HEK293 (cell line): ENCODE data around the gene RTL9.

ENCODE experiments used
- SETDB1 ChIP-seq: IDR thresholded peaks from one replicate; pipeline ENCODE4 v1.6.1; 2017; ENCODE audit warnings: mild to moderate bottlenecking, low read length, moderate library complexity, mixed read lengths; ENCODE audit not compliant: insufficient read length
- ZBTB20 ChIP-seq: fragments of 450-650 bp; formaldehyde crosslinking; IDR thresholded peaks from 2 replicates; pipeline ENCODE4 v1.5.1; 2016; ENCODE audit warnings: missing biosample characterization, missing genetic modification characterization
- ZBTB48 ChIP-seq: fragments of 450-650 bp; formaldehyde crosslinking; IDR thresholded peaks from 2 replicates; pipeline ENCODE4 v1.5.1; 2016; ENCODE audit warnings: missing biosample characterization, missing genetic modification characterization
- ZNF121 ChIP-seq: fragments of 450-650 bp; formaldehyde crosslinking; IDR thresholded peaks from 2 replicates; pipeline ENCODE4 v1.5.1; 2016; ENCODE audit warnings: missing biosample characterization, missing genetic modification characterization
- ZNF266 ChIP-seq: fragments of 450-650 bp; formaldehyde crosslinking; IDR thresholded peaks from 2 replicates; pipeline ENCODE4 v1.5.1; 2016; ENCODE audit warnings: missing biosample characterization, missing genetic modification characterization, low read depth
- ZNF555 ChIP-seq: fragments of 450-650 bp; formaldehyde crosslinking; conservative IDR thresholded peaks from 2 replicates; pipeline ENCODE4 v1.5.1; 2017; ENCODE audit warnings: missing biosample characterization, mild to moderate bottlenecking, missing genetic modification characterization, inconsistent platforms
- ZNF600 ChIP-seq: fragments of 450-650 bp; formaldehyde crosslinking; IDR thresholded peaks from 2 replicates; pipeline ENCODE4 v1.5.1; 2016; ENCODE audit warnings: missing biosample characterization, missing genetic modification characterization
- ZNF610 ChIP-seq: fragments of 450-650 bp; formaldehyde crosslinking; IDR thresholded peaks from 2 replicates; pipeline ENCODE4 v1.5.1; 2016; ENCODE audit warnings: missing biosample characterization, missing genetic modification characterization, borderline replicate concordance
- ZNF707 ChIP-seq: fragments of 450-650 bp; formaldehyde crosslinking; IDR thresholded peaks from 2 replicates; pipeline ENCODE4 v1.5.1; 2016; ENCODE audit warnings: missing biosample characterization, missing genetic modification characterization
- ZNF747 ChIP-seq: fragments of 450-650 bp; formaldehyde crosslinking; IDR thresholded peaks from 2 replicates; pipeline ENCODE4 v1.5.1; 2016; ENCODE audit warnings: missing biosample characterization, missing genetic modification characterization
- ZNF768 ChIP-seq: fragments of 450-650 bp; formaldehyde crosslinking; IDR thresholded peaks from 2 replicates; pipeline ENCODE4 v1.5.1; 2018; ENCODE audit warnings: missing biosample characterization, mild to moderate bottlenecking, missing genetic modification characterization
- ZNF837 ChIP-seq: fragments of 450-650 bp; formaldehyde crosslinking; IDR thresholded peaks from 2 replicates; pipeline ENCODE4 v1.5.1; 2016; ENCODE audit warnings: missing biosample characterization, missing genetic modification characterization
- ZSCAN30 ChIP-seq: fragments of 450-650 bp; IDR thresholded peaks from 2 replicates; pipeline ENCODE4 v1.5.1; 2018; ENCODE audit warnings: missing biosample characterization, mild to moderate bottlenecking, missing genetic modification characterization, moderate library complexity
- TF ChIP-seq, protein P1 (sequence below): fragments of 450-650 bp; formaldehyde crosslinking; IDR thresholded peaks from 2 replicates; pipeline ENCODE4 v1.5.1; 2016; ENCODE audit warnings: missing biosample characterization, missing genetic modification characterization, borderline replicate concordance
- TF ChIP-seq, protein P2 (sequence below): fragments of 450-650 bp; formaldehyde crosslinking; IDR thresholded peaks from 2 replicates; pipeline ENCODE4 v1.5.1; 2016; ENCODE audit warnings: missing biosample characterization, missing genetic modification characterization, low read depth
- TF ChIP-seq, protein P3 (sequence below): fragments of 450-650 bp; formaldehyde crosslinking; IDR thresholded peaks from 2 replicates; pipeline ENCODE4 v1.5.1; 2017; ENCODE audit warnings: missing biosample characterization, missing genetic modification characterization
- TF ChIP-seq, protein P4 (sequence below): fragments of 450-650 bp; formaldehyde crosslinking; conservative IDR thresholded peaks from 2 replicates; pipeline ENCODE4 v1.5.1; 2016; ENCODE audit warnings: low read depth, missing biosample characterization, missing genetic modification characterization
- TF ChIP-seq, protein P5 (sequence below): fragments of 450-650 bp; formaldehyde crosslinking; IDR thresholded peaks from 2 replicates; pipeline ENCODE4 v1.5.1; 2016; ENCODE audit warnings: missing biosample characterization, missing genetic modification characterization
- TF ChIP-seq, protein P6 (sequence below): fragments of 450-650 bp; IDR thresholded peaks from 2 replicates; pipeline ENCODE4 v1.5.1; 2018; ENCODE audit warnings: missing biosample characterization, missing genetic modification characterization
- TF ChIP-seq, protein P7 (sequence below): fragments of 450-650 bp; formaldehyde crosslinking; IDR thresholded peaks from 2 replicates; pipeline ENCODE4 v1.5.1; 2016; ENCODE audit warnings: missing biosample characterization, missing genetic modification characterization, low read depth

RTL9 gene

DNA sequence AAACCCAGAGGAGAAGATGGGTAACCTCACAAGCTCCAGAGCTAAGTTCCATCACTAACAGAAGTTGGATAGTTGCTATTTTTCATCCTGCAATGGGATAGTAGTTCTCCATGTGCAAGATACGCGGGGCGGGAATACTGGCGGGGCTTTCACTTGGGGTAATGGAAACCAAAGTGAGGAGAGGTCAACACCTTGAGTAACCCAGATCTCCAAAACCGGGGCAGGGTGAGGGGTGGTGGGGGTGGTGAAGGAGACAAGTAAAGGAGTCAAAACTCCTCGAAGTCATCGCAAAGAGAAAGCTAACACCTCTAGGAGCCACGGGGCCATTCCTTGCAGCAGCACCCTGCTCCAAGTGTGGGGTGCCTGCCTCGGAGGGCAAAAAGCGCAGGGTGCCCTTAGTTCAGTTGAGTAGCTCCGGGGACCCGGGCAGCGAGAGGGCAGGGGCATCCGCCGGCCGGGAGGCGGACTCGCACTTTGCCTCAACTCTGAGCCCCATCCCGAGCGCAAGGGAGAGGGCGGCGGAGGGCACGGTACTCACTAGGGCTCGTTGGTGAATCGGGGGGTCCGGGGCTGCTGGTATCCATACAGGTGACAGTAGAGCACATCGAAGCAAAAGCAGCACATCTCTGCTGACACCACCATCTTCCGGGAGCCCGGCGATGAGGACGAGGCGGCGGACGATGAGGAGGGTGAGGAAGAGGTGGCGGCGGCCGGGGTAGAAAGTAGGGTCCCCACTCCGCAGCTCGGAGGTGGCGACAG, 41.4 kb upstream of the RTL9 start (continued):
- TF ChIP-seq, protein P1, sequence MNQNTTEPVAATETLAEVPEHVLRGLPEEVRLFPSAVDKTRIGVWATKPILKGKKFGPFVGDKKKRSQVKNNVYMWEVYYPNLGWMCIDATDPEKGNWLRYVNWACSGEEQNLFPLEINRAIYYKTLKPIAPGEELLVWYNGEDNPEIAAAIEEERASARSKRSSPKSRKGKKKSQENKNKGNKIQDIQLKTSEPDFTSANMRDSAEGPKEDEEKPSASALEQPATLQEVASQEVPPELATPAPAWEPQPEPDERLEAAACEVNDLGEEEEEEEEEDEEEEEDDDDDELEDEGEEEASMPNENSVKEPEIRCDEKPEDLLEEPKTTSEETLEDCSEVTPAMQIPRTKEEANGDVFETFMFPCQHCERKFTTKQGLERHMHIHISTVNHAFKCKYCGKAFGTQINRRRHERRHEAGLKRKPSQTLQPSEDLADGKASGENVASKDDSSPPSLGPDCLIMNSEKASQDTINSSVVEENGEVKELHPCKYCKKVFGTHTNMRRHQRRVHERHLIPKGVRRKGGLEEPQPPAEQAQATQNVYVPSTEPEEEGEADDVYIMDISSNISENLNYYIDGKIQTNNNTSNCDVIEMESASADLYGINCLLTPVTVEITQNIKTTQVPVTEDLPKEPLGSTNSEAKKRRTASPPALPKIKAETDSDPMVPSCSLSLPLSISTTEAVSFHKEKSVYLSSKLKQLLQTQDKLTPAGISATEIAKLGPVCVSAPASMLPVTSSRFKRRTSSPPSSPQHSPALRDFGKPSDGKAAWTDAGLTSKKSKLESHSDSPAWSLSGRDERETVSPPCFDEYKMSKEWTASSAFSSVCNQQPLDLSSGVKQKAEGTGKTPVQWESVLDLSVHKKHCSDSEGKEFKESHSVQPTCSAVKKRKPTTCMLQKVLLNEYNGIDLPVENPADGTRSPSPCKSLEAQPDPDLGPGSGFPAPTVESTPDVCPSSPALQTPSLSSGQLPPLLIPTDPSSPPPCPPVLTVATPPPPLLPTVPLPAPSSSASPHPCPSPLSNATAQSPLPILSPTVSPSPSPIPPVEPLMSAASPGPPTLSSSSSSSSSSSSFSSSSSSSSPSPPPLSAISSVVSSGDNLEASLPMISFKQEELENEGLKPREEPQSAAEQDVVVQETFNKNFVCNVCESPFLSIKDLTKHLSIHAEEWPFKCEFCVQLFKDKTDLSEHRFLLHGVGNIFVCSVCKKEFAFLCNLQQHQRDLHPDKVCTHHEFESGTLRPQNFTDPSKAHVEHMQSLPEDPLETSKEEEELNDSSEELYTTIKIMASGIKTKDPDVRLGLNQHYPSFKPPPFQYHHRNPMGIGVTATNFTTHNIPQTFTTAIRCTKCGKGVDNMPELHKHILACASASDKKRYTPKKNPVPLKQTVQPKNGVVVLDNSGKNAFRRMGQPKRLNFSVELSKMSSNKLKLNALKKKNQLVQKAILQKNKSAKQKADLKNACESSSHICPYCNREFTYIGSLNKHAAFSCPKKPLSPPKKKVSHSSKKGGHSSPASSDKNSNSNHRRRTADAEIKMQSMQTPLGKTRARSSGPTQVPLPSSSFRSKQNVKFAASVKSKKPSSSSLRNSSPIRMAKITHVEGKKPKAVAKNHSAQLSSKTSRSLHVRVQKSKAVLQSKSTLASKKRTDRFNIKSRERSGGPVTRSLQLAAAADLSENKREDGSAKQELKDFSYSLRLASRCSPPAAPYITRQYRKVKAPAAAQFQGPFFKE = no peak
- TF ChIP-seq, protein P2, sequence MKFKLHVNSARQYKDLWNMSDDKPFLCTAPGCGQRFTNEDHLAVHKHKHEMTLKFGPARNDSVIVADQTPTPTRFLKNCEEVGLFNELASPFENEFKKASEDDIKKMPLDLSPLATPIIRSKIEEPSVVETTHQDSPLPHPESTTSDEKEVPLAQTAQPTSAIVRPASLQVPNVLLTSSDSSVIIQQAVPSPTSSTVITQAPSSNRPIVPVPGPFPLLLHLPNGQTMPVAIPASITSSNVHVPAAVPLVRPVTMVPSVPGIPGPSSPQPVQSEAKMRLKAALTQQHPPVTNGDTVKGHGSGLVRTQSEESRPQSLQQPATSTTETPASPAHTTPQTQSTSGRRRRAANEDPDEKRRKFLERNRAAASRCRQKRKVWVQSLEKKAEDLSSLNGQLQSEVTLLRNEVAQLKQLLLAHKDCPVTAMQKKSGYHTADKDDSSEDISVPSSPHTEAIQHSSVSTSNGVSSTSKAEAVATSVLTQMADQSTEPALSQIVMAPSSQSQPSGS (tag by site-specific recombination) = no peak
- TF ChIP-seq, protein P3, sequence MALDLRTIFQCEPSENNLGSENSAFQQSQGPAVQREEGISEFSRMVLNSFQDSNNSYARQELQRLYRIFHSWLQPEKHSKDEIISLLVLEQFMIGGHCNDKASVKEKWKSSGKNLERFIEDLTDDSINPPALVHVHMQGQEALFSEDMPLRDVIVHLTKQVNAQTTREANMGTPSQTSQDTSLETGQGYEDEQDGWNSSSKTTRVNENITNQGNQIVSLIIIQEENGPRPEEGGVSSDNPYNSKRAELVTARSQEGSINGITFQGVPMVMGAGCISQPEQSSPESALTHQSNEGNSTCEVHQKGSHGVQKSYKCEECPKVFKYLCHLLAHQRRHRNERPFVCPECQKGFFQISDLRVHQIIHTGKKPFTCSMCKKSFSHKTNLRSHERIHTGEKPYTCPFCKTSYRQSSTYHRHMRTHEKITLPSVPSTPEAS (tag by site-specific recombination) = 0 out of 2 replicates have a peak, but pooled peaks have one; percentile 16
- TF ChIP-seq ZNF837 = no peak
- no peak for TF ChIP-seq ZNF768 (tag by site-specific recombination)
- 0 out of 2 replicates have a peak, but pooled peaks have one; percentile 66 for TF ChIP-seq ZBTB48
- TF ChIP-seq, protein P4, sequence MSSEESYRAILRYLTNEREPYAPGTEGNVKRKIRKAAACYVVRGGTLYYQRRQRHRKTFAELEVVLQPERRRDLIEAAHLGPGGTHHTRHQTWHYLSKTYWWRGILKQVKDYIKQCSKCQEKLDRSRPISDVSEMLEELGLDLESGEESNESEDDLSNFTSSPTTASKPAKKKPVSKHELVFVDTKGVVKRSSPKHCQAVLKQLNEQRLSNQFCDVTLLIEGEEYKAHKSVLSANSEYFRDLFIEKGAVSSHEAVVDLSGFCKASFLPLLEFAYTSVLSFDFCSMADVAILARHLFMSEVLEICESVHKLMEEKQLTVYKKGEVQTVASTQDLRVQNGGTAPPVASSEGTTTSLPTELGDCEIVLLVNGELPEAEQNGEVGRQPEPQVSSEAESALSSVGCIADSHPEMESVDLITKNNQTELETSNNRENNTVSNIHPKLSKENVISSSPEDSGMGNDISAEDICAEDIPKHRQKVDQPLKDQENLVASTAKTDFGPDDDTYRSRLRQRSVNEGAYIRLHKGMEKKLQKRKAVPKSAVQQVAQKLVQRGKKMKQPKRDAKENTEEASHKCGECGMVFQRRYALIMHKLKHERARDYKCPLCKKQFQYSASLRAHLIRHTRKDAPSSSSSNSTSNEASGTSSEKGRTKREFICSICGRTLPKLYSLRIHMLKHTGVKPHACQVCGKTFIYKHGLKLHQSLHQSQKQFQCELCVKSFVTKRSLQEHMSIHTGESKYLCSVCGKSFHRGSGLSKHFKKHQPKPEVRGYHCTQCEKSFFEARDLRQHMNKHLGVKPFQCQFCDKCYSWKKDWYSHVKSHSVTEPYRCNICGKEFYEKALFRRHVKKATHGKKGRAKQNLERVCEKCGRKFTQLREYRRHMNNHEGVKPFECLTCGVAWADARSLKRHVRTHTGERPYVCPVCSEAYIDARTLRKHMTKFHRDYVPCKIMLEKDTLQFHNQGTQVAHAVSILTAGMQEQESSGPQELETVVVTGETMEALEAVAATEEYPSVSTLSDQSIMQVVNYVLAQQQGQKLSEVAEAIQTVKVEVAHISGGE (tag by site-specific recombination) = peak; percentile 24; the same call in 1 of the 2 replicates
- no peak for TF ChIP-seq ZSCAN30
- TF ChIP-seq ZNF555 = no peak
- TF ChIP-seq ZNF610 (tag by site-specific recombination) = no peak
- TF ChIP-seq ZNF747 (tag by site-specific recombination) = no peak
- TF ChIP-seq, protein P5, sequence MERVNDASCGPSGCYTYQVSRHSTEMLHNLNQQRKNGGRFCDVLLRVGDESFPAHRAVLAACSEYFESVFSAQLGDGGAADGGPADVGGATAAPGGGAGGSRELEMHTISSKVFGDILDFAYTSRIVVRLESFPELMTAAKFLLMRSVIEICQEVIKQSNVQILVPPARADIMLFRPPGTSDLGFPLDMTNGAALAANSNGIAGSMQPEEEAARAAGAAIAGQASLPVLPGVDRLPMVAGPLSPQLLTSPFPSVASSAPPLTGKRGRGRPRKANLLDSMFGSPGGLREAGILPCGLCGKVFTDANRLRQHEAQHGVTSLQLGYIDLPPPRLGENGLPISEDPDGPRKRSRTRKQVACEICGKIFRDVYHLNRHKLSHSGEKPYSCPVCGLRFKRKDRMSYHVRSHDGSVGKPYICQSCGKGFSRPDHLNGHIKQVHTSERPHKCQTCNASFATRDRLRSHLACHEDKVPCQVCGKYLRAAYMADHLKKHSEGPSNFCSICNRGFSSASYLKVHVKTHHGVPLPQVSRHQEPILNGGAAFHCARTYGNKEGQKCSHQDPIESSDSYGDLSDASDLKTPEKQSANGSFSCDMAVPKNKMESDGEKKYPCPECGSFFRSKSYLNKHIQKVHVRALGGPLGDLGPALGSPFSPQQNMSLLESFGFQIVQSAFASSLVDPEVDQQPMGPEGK = 0 out of 2 replicates have a peak, but pooled peaks have one; percentile 11
- TF ChIP-seq ZNF121 (tag by site-specific recombination) = no peak
- TF ChIP-seq, protein P6, sequence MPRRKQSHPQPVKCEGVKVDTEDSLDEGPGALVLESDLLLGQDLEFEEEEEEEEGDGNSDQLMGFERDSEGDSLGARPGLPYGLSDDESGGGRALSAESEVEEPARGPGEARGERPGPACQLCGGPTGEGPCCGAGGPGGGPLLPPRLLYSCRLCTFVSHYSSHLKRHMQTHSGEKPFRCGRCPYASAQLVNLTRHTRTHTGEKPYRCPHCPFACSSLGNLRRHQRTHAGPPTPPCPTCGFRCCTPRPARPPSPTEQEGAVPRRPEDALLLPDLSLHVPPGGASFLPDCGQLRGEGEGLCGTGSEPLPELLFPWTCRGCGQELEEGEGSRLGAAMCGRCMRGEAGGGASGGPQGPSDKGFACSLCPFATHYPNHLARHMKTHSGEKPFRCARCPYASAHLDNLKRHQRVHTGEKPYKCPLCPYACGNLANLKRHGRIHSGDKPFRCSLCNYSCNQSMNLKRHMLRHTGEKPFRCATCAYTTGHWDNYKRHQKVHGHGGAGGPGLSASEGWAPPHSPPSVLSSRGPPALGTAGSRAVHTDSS (tag by site-specific recombination) = peak; percentile 79
- TF ChIP-seq ZNF707 (tag by site-specific recombination) = no peak
- TF ChIP-seq, protein P7, sequence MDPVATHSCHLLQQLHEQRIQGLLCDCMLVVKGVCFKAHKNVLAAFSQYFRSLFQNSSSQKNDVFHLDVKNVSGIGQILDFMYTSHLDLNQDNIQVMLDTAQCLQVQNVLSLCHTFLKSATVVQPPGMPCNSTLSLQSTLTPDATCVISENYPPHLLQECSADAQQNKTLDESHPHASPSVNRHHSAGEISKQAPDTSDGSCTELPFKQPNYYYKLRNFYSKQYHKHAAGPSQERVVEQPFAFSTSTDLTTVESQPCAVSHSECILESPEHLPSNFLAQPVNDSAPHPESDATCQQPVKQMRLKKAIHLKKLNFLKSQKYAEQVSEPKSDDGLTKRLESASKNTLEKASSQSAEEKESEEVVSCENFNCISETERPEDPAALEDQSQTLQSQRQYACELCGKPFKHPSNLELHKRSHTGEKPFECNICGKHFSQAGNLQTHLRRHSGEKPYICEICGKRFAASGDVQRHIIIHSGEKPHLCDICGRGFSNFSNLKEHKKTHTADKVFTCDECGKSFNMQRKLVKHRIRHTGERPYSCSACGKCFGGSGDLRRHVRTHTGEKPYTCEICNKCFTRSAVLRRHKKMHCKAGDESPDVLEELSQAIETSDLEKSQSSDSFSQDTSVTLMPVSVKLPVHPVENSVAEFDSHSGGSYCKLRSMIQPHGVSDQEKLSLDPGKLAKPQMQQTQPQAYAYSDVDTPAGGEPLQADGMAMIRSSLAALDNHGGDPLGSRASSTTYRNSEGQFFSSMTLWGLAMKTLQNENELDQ (tag by site-specific recombination) = no peak
- TF ChIP-seq SETDB1 = no peak
- TF ChIP-seq ZNF600 (tag by site-specific recombination) = no peak
- peak; percentile 94 for TF ChIP-seq ZBTB20 (tag by site-specific recombination)
- no peak for TF ChIP-seq ZNF266 (tag by site-specific recombination)
